Measurements from ENCODE around the gene PRKCE.

PRKCE gene

GRCh38 chr2:46118656-46119371 lies 467.3 kb downstream of the PRKCE start:
- FAIRE-seq, result no peak

DNA sequence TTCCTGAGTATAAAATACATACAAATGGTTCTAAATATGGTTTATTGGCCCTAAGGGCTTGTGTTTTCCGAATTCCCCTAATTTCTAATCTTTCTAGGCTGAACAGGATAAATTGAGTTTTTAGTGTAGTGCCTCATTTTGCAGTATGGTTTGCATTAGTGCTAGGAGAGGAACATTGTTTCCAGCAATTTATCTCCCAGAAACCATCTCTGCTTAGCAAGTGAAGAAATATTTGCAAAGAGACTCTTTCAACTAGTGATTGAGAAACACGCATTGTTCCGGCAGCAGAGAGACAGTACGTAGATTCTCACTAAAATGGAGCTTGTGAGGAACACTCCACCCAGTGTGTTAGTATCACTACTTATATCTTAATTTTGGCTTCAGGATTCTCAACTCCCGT lies 468.0 kb downstream of the PRKCE start:
- TF ChIP-seq, protein P1, sequence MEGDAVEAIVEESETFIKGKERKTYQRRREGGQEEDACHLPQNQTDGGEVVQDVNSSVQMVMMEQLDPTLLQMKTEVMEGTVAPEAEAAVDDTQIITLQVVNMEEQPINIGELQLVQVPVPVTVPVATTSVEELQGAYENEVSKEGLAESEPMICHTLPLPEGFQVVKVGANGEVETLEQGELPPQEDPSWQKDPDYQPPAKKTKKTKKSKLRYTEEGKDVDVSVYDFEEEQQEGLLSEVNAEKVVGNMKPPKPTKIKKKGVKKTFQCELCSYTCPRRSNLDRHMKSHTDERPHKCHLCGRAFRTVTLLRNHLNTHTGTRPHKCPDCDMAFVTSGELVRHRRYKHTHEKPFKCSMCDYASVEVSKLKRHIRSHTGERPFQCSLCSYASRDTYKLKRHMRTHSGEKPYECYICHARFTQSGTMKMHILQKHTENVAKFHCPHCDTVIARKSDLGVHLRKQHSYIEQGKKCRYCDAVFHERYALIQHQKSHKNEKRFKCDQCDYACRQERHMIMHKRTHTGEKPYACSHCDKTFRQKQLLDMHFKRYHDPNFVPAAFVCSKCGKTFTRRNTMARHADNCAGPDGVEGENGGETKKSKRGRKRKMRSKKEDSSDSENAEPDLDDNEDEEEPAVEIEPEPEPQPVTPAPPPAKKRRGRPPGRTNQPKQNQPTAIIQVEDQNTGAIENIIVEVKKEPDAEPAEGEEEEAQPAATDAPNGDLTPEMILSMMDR (IDR thresholded peaks at IDR 0.05; ENCODE audit: insufficient read depth, missing control alignments), result no peak
- no peak for FAIRE-seq
- no peak for DNase-seq (ENCODE audit: insufficient read length, low spot score)

More at GRCh38 chr2:46118656-46119371, 467.3 kb downstream of the PRKCE start:
- TF ChIP-seq, protein P1 (IDR thresholded peaks at IDR 0.05; ENCODE audit: insufficient read depth, missing control alignments), result no peak
- no peak for DNase-seq (ENCODE audit: insufficient read length, low spot score)

DNA sequence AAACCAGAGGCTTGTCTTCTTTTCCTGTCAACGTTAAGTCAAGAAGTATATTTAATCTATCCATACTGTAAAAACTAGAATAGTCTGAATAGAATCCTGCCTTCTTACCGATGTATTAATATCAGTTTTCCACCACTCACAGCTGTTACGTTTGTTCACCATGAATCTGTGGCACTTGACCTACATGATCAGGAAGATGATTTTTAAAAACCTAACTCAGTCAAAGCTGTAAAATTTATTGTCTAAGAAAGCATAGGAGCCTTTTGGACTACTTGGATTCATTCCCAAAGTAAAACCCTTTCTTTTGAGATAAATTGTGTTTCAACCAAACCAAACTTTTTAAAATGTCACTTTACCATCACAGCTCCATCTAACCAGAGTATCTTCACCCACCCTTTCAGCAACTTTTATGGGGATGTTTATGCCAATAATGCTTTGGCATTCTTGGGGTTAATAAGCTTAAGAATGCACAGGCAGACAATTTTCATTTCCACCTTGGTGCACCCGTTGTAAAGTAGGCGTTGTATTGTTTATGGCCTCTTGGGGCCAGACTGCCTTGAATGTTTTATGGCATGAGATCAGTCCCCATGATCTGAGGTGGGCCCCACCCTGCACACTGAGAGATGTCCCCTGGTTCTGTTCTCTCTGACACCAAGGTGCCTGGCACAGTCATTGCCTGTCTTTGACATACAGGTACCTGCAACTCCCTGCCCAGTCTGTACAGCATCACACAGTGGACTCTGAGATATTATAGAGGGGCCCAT lies 469.5 kb downstream of the PRKCE start:
- DNase-seq (ENCODE audit: insufficient read length, low spot score), result no peak
- FAIRE-seq, result no peak
- TF ChIP-seq, protein P1 (IDR thresholded peaks at IDR 0.05; ENCODE audit: insufficient read depth, missing control alignments), result no peak

GRCh38 chr2:46122318-46122976 lies 471.0 kb downstream of the PRKCE start:
- DNase-seq (ENCODE audit: insufficient read length, low spot score), result no peak
- TF ChIP-seq, protein P1 (IDR thresholded peaks at IDR 0.05; ENCODE audit: insufficient read depth, missing control alignments), result no peak
- FAIRE-seq, result no peak

GRCh38 chr2:46123013-46123412 lies 471.5 kb downstream of the PRKCE start:
- no peak for FAIRE-seq
- DNase-seq (ENCODE audit: insufficient read length, low spot score), result no peak
- TF ChIP-seq, protein P1 (IDR thresholded peaks at IDR 0.05; ENCODE audit: insufficient read depth, missing control alignments), result no peak

GRCh38 chr2:46125798-46126197 lies 474.3 kb downstream of the PRKCE start:
- DNase-seq (ENCODE audit: insufficient read length, low spot score) (no peak), FAIRE-seq (no peak)
- TF ChIP-seq, protein P1 (IDR thresholded peaks at IDR 0.05; ENCODE audit: insufficient read depth, missing control alignments), result no peak

Measured in D721Med (cell line).